Measurements from ENCODE around the gene USH2A. TPM values are rescaled to one million over a fixed set of nuclear protein-coding genes. Genes with fewer than 3 reads are reported as not detected.
"Not testable (repeated sequence)": the region's sequence is repeated elsewhere in the genome, so short reads cannot be mapped to it uniquely, and the experiment has no call there.

Gene USH2A
- total RNA-seq, 2 donors from 2014 or later = not detected

- Mint-ChIP-seq H3K36me3 (ENCODE audit: insufficient read depth in 2 of 2) (no peaks in the 10 kb centered on the region), H3K27ac (no peak overlapping the region), H3K4me1 (ENCODE audit: low read depth) (no peaks in the 10 kb centered on the region), H3K4me3 (no peak overlapping the region), H3K27me3 (ENCODE audit: low read depth) (no peaks in the 10 kb centered on the region), H3K9me3 (peaks cover 9% of the 10 kb centered on the region in 2 donors)
- DNase-seq (no peak), ATAC-seq (replicated peaks in 1 of 2) (no peak)
Observed at GRCh38 chr1:216020743-216021345, 402.4 kb downstream of the USH2A start.

- no peak overlapping the region for H3K27ac Mint-ChIP-seq
- DNase-seq = no peak
- H3K4me1 Mint-ChIP-seq (ENCODE audit: low read depth) = no peaks in the 10 kb centered on the region
- H3K36me3 Mint-ChIP-seq (ENCODE audit: insufficient read depth in 2 of 2) = no peaks in the 10 kb centered on the region
- H3K27me3 Mint-ChIP-seq (ENCODE audit: low read depth) = no peaks in the 10 kb centered on the region
- ATAC-seq (replicated peaks in 1 of 2) = no peak
- no peak overlapping the region for H3K4me3 Mint-ChIP-seq
- peaks cover 11% of the 10 kb centered on the region in 2 donors for H3K9me3 Mint-ChIP-seq
Observed at GRCh38 chr1:216015116-216015515, 408.1 kb downstream of the USH2A start.

DNA sequence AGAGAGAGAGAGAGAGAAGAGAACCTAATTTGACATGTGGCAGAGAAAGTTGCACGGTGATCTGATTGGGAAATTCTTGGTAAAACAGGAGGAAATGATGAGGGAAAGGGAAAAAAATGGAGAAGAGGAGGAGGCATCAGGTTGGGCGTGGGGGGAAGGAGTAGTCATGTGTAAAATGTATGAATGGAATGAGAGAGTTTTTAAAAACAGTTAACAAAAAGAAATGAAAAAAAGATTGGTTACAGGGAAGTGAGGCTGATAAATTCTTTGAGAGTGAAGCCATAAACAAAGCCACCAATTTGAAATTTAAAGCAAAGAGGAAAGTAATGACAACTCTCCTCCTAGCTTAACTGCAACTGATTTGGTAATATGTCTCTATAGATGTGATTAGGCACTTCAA lies 409.2 kb downstream of the USH2A start:
- ATAC-seq (replicated peaks in 1 of 2) = no peak
- H3K27me3 Mint-ChIP-seq (ENCODE audit: low read depth) = no peaks in the 10 kb centered on the region
- H3K4me3 Mint-ChIP-seq = no peak overlapping the region
- DNase-seq = no peak
- H3K9me3 Mint-ChIP-seq = peaks cover 12 to 17% of the 10 kb centered on the region in 2 donors
- no peak overlapping the region for H3K27ac Mint-ChIP-seq
- H3K4me1 Mint-ChIP-seq (ENCODE audit: low read depth) = no peaks in the 10 kb centered on the region
- no peaks in the 10 kb centered on the region for H3K36me3 Mint-ChIP-seq (ENCODE audit: insufficient read depth in 2 of 2)

DNA sequence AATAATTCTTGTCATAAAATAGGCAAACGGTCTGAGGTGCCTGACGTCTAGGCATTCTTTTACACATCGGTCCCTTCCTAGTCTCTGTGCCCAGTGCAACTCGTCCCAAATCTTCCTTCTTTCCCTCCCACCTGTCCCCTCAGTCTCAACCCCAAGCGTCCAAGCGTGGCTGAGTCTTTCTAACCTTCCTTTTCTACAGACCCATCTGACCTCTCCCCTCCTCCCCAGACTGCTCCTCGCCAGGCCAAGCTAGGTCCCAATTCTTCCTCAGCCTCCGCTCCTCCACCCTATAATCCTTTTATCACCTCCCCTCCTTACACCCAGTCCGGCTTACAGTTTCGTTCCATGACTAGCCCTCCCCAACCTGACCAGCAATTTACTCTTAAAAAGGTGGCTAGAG lies 413.8 kb downstream of the USH2A start:
- not testable (repeated sequence) for H3K36me3 Mint-ChIP-seq (ENCODE audit: insufficient read depth in 2 of 2); H3K27me3 Mint-ChIP-seq (ENCODE audit: low read depth); DNase-seq; H3K27ac Mint-ChIP-seq; ATAC-seq (replicated peaks in 1 of 2); H3K4me1 Mint-ChIP-seq (ENCODE audit: low read depth); H3K4me3 Mint-ChIP-seq
- peaks cover 10 to 16% of the 10 kb centered on the region in 2 donors for H3K9me3 Mint-ChIP-seq

GRCh38 chr1:216005916-216006315 lies 417.3 kb downstream of the USH2A start:
- Mint-ChIP-seq H3K27ac (no peak overlapping the region), H3K36me3 (ENCODE audit: insufficient read depth in 2 of 2) (no peaks in the 10 kb centered on the region), H3K9me3 (peaks cover 5 to 8% of the 10 kb centered on the region in 2 donors), H3K4me1 (ENCODE audit: low read depth) (no peaks in the 10 kb centered on the region), H3K4me3 (no peak overlapping the region), H3K27me3 (ENCODE audit: low read depth) (no peaks in the 10 kb centered on the region)
- ATAC-seq (replicated peaks in 1 of 2) (no peak), DNase-seq (no peak)

GRCh38 chr1:215992620-215993019 lies 430.6 kb downstream of the USH2A start:
- ATAC-seq (replicated peaks in 1 of 2) (no peak), DNase-seq (no peak)
- Mint-ChIP-seq H3K36me3 (ENCODE audit: insufficient read depth in 2 of 2) (no peaks in the 10 kb centered on the region), H3K27ac (no peak overlapping the region), H3K9me3 (peaks cover 0 to 4% of the 10 kb centered on the region in 2 donors), H3K4me3 (no peak overlapping the region), H3K27me3 (ENCODE audit: low read depth) (no peaks in the 10 kb centered on the region), H3K4me1 (ENCODE audit: low read depth) (no peaks in the 10 kb centered on the region)

DNA sequence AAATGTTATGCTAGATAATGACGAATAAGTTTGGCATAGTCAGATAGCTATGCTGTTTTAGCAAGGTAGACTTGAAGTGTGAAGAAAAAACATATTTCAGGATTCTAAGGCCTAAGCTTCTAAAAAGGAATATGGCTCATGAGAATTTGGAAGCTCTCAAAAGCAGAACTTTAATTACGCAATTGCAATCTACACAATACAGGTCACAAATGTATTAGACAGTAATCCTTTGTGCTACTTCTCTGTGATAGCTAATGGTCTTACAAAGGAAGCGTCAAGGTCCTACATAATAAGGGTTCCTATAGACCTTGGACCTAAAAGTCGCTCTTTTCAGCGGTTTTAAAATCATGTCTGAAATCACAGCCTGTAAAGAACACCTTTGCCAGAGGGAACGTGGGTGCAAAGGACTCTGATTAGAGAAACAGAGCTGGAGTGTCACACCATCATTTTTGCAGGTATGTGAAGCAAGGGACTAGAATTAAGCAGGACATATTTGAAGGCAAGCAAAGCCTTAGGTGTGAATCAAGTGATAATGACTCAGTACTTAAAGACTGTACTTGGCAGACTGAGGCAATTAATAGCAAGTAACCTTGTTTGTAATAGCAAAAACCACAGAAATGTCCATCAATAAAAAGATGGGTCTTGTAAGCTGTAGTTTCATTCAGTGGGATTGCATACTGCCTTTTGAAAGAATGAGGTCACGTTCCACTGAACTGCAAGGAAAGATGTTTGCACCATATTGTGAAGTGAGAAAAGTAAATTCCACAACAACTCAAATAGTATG lies 436.0 kb downstream of the USH2A start:
- ATAC-seq (replicated peaks in 1 of 2) = no peak
- no peak overlapping the region for H3K27ac Mint-ChIP-seq
- H3K27me3 Mint-ChIP-seq (ENCODE audit: low read depth) = no peaks in the 10 kb centered on the region

DNA sequence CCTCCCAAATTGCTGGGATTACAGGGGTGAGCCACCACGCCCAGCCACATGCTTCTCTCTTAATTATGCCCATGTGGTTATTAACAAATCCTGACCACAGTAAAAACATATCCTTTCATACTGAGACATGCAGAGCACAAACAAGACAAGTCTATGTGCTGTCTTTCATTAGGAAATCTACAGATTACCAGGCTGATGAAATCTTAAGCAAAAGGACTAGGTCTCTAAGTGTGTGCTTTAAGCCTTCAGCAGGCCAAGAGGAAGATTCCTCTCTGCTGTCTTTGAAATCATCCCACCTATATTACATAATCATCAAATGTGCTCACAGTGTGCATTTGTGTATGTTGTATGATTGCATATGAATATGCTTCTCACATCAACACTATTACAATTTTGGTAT lies 436.8 kb downstream of the USH2A start:
- Mint-ChIP-seq H3K27ac (no peak overlapping the region), H3K9me3 (peaks cover 0 to 6% of the 10 kb centered on the region in 2 donors), H3K4me1 (ENCODE audit: low read depth) (no peaks in the 10 kb centered on the region), H3K4me3 (no peak overlapping the region), H3K36me3 (ENCODE audit: insufficient read depth in 2 of 2) (no peaks in the 10 kb centered on the region), H3K27me3 (ENCODE audit: low read depth) (no peaks in the 10 kb centered on the region)
- ATAC-seq (replicated peaks in 1 of 2) = no peak
- DNase-seq = no peak

More for the DNA sequence above, 436.0 kb downstream of the USH2A start:
- no peak for DNase-seq
- H3K36me3 Mint-ChIP-seq (ENCODE audit: insufficient read depth in 2 of 2) = no peaks in the 10 kb centered on the region
- H3K9me3 Mint-ChIP-seq = peaks cover 0 to 6% of the 10 kb centered on the region in 2 donors
- no peaks in the 10 kb centered on the region for H3K4me1 Mint-ChIP-seq (ENCODE audit: low read depth)
- H3K4me3 Mint-ChIP-seq = no peak overlapping the region

DNA sequence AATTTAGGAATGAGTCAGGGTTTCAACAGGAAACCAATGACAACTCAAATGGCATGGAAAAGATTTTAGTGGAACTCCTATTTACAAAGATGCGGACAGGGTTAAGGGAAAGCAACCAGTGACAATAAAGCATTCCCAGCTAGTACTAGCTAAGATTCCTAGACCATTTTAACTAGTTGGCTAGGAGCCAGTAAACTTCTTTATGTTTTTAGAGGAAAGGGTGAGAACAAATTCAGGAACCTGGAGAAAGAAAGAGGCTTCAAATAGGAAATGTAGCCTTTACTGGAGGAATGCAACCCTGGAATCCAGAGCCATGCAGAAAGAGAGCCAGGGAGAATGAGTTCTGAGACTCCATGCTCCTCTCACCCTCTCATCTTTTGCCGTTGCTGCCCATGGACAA lies 439.6 kb downstream of the USH2A start:
- ATAC-seq (replicated peaks in 1 of 2) = no peak
- Mint-ChIP-seq H3K4me1 (ENCODE audit: low read depth) (no peaks in the 10 kb centered on the region), H3K9me3 (peaks cover 0 to 6% of the 10 kb centered on the region in 2 donors), H3K27ac (no peak overlapping the region), H3K36me3 (ENCODE audit: insufficient read depth in 2 of 2) (no peaks in the 10 kb centered on the region), H3K27me3 (ENCODE audit: low read depth) (no peaks in the 10 kb centered on the region), H3K4me3 (no peak overlapping the region)
- DNase-seq = no peak

DNA sequence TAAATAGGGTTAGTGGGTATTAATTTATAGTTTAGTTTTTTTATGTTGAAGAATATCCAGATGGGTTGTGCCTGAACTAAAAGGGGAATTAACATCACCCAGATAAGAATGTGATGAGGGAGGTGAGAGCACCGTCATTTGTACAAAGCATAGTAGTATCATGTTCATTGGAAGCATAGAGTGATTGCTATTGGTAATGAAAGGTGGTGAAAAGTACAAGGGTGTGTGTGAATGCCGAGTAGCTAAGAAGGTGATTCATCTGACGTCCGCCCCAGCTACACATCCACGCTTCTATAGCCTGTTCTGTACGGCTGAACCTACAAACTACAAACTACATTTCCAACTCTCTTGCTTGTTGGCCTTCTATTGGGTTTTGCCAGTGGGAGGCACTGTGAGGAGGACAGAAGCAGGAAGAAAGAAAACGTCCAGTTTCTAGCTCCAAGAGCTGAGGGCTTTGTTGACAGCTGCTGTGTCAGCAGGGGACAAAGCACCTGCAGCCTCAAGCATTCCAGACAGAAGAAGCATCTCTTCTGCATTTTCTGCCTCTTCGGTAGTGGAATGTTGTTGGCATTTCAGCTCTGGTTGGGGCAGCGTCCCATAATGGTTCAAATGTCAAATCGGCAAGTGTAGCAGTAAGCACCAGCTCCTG lies 451.3 kb downstream of the USH2A start:
- Mint-ChIP-seq H3K4me1 (ENCODE audit: low read depth) (no peaks in the 10 kb centered on the region), H3K27ac (no peak overlapping the region), H3K36me3 (ENCODE audit: insufficient read depth in 2 of 2) (no peaks in the 10 kb centered on the region), H3K4me3 (no peak overlapping the region), H3K9me3 (peaks cover 10 to 12% of the 10 kb centered on the region in 2 donors), H3K27me3 (ENCODE audit: low read depth) (no peaks in the 10 kb centered on the region)
- DNase-seq (no peak), ATAC-seq (replicated peaks in 1 of 2) (no peak)

- ATAC-seq (replicated peaks in 1 of 2) = no peak
- no peaks in the 10 kb centered on the region for H3K27me3 Mint-ChIP-seq (ENCODE audit: low read depth)
Observed at GRCh38 chr1:215970406-215970805, 452.8 kb downstream of the USH2A start.

DNA sequence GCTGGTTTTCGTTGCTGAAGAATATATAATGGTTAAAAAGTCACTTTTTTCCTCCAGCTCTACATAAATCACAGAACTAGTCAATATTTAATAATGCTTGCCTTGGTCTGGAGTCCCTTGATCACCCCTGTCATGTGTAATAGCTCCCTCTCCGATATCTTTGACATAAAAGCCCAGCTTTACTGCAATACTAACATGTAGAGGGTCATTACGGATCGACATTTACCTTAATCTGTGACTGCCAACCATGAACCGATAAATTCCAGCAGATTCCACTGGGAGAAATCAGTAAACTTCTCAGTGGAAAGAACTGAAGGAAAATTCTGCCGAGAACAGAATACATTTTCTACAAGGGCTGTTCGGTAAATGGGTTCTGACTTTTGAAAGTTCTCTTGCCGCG lies 459.6 kb downstream of the USH2A start:
- H3K27me3 Mint-ChIP-seq (ENCODE audit: low read depth) = no peaks in the 10 kb centered on the region
- no peak overlapping the region for H3K27ac Mint-ChIP-seq
- DNase-seq (no peak), ATAC-seq (replicated peaks in 1 of 2) (no peak)
- no peaks in the 10 kb centered on the region for H3K36me3 Mint-ChIP-seq (ENCODE audit: insufficient read depth in 2 of 2)
- H3K9me3 Mint-ChIP-seq = peaks cover 0 to 1% of the 10 kb centered on the region in 2 donors
- no peak overlapping the region for H3K4me3 Mint-ChIP-seq
- H3K4me1 Mint-ChIP-seq (ENCODE audit: low read depth) = no peaks in the 10 kb centered on the region

More at GRCh38 chr1:215970406-215970805, 452.8 kb downstream of the USH2A start:
- H3K27ac Mint-ChIP-seq = no peak overlapping the region
- DNase-seq = no peak
- peaks cover 6 to 9% of the 10 kb centered on the region in 2 donors for H3K9me3 Mint-ChIP-seq
- no peaks in the 10 kb centered on the region for H3K36me3 Mint-ChIP-seq (ENCODE audit: insufficient read depth in 2 of 2)
- H3K4me3 Mint-ChIP-seq = no peak overlapping the region
- H3K4me1 Mint-ChIP-seq (ENCODE audit: low read depth) = no peaks in the 10 kb centered on the region

DNA sequence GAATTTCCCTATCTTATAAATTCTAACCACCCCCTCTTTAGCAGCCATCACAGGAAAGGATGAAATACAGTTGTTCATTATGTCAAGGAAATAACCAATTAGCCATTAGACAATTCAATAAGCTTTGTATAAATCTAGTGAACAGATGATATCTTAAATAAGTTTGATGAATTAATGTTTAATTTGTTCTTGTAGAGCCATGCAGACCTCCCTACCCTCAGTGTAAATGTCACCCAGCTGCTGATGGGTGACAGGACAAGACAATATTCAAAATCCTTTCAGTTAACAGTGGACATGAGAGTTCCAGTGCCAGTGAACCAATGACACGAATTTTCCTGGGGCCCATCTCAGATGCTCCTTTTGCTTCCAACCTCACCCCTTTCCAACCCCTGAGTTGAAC lies 460.2 kb downstream of the USH2A start:
- H3K9me3 Mint-ChIP-seq = peaks cover 0 to 3% of the 10 kb centered on the region in 2 donors
- H3K27ac Mint-ChIP-seq = no peak overlapping the region
- H3K27me3 Mint-ChIP-seq (ENCODE audit: low read depth) = no peaks in the 10 kb centered on the region
- no peaks in the 10 kb centered on the region for H3K4me1 Mint-ChIP-seq (ENCODE audit: low read depth)
- no peak overlapping the region for H3K4me3 Mint-ChIP-seq
- ATAC-seq (replicated peaks in 1 of 2) = no peak
- DNase-seq = no peak
- no peaks in the 10 kb centered on the region for H3K36me3 Mint-ChIP-seq (ENCODE audit: insufficient read depth in 2 of 2)

All from activated T-cell treated with anti-CD3 and anti-CD28 coated beads, Interleukin-2, amount 50 U/mL, for 72 hours (primary cell).